GM12892 (cell line): ENCODE measurements around the gene SERINC2.

Experiments
- DNase-seq: peaks from one replicate; pipeline ENCODE4 v3.0.0; 2011; ENCODE audit not compliant: insufficient read length
- FAIRE-seq: peaks from 2 replicates; lab custom pipeline; 2011; peaks lifted over from hg19 to GRCh38; lab: Jason Lieb, UNC
- POLR2A ChIP-seq: IDR thresholded peaks from 2 replicates; pipeline ENCODE4 v1.6.1; 2011; ENCODE audit warnings: low read depth, low read length, control low read depth
- POLR2AphosphoS5 ChIP-seq: IDR thresholded peaks from 2 replicates; pipeline ENCODE4 v1.6.1; 2011; ENCODE audit warnings: low read depth, low read length, control low read depth
- TAF1 ChIP-seq: IDR thresholded peaks from 2 replicates; pipeline ENCODE4 v1.6.1; 2011; ENCODE audit warnings: low read depth, mild to moderate bottlenecking, control low read depth, low read length, borderline replicate concordance

The SERINC2 gene

DNA sequence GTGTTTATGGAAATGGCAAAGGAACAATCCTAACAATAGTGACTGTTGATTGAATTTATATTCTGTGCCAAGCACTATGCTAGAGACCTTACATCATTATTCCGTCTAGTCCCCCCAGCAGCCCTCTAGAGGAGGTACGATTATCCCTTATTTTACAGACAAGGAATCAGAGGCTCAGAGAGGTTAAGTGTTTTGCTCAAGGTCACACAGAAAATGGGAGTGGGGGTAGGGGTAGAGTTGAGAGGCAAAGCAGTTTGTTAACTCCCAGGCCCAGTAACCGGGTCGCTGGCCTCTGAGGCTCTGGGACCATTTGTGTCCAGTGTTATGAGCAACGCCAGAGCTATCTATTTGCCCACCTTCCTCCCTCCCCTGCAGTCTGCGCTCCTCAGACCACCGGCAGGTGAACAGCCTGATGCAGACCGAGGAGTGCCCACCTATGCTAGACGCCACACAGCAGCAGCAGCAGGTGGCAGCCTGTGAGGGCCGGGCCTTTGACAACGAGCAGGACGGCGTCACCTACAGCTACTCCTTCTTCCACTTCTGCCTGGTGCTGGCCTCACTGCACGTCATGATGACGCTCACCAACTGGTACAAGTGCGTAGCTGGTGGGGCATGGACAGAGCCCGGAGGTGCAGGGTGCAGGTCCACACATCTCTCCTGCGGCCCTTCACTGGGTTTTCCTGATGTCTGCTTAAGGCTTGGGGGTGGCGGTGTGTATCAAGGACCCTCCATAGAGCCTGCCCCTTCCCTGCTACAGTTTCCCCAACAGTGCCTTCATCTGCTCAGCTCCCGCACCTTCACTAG, 19.8 kb downstream of the SERINC2 start:
- no peak for TF ChIP-seq POLR2AphosphoS5
- no peak for TF ChIP-seq TAF1
- TF ChIP-seq POLR2A: no peak
- FAIRE-seq (no peak), DNase-seq (no peak)

GRCh38 chr1:31433396-31433930, 20.4 kb downstream of the SERINC2 start:
- no peak for TF ChIP-seq POLR2A
- TF ChIP-seq TAF1: no peak
- TF ChIP-seq POLR2AphosphoS5: no peak
- DNase-seq: no peak
- no peak for FAIRE-seq

DNA sequence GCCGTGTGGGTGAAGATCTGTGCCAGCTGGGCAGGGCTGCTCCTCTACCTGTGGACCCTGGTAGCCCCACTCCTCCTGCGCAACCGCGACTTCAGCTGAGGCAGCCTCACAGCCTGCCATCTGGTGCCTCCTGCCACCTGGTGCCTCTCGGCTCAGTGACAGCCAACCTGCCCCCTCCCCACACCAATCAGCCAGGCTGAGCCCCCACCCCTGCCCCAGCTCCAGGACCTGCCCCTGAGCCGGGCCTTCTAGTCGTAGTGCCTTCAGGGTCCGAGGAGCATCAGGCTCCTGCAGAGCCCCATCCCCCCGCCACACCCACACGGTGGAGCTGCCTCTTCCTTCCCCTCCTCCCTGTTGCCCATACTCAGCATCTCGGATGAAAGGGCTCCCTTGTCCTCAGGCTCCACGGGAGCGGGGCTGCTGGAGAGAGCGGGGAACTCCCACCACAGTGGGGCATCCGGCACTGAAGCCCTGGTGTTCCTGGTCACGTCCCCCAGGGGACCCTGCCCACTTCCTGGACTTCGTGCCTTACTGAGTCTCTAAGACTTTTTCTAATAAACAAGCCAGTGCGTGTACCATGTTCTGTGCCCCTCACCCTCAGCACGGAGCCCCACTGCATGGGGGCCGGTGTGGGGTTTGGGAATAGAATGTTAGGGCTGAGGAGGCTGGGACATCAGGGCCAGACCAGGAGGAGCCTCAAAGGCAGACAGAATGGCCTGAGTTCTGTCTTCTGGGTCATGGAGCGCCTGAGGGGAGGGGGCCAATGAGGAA, 21.3 kb downstream of the SERINC2 start:
- no peak for TF ChIP-seq POLR2AphosphoS5
- no peak for TF ChIP-seq TAF1
- TF ChIP-seq POLR2A: no peak
- DNase-seq: no peak
- FAIRE-seq: no peak

DNA sequence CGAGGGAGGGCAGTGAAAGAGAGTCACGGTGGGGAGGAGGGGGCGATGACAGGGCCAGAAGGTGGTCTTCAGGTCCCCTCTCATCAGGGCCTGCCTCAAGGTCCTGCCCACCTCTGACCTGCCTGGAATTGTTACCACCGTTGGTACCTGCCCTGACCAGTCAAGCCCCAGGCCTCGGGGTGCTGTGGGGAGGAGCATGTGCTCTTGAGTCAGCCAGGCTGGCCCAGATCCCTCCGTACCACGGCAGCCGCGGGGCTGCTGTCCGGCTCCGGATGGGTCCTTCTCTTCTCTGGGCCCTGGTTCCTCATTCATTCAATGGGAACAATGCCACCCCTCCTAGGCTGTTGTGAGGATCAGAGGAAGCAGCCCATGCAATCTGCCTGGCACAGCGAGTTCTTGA, 22.0 kb downstream of the SERINC2 start:
- no peak for FAIRE-seq
- TF ChIP-seq POLR2AphosphoS5 (no peak), TAF1 (no peak), POLR2A (no peak)
- no peak for DNase-seq

DNA sequence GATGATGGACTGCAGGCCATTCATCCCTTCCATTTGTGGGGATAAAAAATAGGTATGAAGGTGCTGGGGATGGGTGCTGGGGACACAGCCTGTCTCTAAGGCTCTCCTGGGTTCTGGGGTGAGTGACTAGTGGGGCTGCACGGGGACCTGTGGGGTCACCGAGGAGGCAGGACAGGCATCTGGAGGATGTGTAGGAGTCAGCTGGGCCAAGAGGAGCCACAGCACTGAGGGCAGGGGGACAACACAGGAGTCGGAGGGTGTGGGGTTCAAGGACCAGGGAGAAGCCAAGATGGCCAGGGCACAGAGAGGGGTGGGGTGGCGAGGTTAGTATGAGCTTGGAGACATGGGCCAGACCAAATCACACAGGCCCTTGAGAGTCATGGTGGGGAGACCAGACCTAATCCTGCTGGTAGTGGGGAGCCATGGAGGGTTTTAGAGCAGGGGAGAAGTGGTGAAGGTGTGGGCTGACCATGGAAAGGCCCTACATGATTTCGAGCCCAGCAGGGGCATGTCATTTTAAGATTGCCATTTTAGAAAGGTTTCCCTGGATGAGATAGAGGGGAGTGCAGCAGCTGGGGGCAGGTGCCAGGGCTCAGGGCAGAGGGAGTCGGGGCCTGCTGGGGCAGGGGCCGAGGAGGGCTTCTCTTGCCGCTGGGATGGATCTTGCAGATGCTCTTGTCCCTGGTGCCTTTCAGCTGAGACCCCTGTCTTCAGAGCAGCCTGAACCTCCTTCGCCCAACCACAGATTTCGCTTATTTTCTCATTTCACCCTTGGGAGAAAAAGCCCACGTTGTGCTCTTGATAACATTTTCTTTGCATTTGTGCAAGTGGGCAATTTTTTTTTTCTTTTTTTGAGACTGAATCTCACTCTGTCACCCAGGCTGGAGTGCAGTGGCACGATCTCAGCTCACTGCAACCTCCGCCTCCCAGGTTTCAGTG, 22.7 kb downstream of the SERINC2 start:
- no peak for DNase-seq
- FAIRE-seq: no peak

GRCh38 chr1:31436596-31437432, 23.8 kb downstream of the SERINC2 start:
- DNase-seq: no peak
- FAIRE-seq: no peak
- TF ChIP-seq POLR2A (no peak), POLR2AphosphoS5 (no peak), TAF1 (no peak)

More for the DNA sequence above, 22.7 kb downstream of the SERINC2 start:
- TF ChIP-seq POLR2AphosphoS5 (no peak), TAF1 (no peak), POLR2A (no peak)

DNA sequence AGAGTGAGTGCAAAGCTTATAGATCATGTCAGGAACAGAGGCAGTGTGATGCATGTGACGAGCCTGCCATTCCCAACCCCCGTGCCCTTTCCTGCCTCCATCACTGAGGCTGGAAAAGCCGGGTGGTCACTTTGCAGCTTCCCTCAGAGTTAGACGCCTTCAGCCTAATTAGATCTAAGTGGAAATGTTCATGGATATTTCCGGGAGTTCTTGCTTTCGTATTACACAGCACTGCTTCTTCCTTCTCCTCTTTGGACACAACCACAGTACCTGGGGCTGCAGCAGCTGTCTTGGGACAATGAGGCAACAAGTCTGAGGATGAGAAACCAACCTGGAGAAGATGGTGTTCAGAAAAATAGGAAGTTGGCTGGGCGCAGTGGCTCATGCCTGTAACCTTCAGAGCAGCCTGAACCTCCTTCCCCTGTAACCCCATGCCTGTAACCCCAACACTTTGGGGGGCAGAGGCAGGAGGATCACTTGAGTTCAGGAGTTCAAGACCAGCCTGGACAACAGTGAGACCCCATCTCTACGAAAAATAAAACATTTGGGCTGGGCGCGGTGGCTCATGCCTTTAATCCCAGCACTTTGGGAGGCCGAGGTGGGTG, 24.5 kb downstream of the SERINC2 start:
- FAIRE-seq: no peak
- TF ChIP-seq POLR2A (no peak), TAF1 (no peak), POLR2AphosphoS5 (no peak)
- DNase-seq: no peak

- no peak for FAIRE-seq
- DNase-seq: no peak
- no peak for TF ChIP-seq POLR2AphosphoS5
These were observed 26.3 kb downstream of the SERINC2 start for GRCh38 chr1:31439276-31439675.

DNA sequence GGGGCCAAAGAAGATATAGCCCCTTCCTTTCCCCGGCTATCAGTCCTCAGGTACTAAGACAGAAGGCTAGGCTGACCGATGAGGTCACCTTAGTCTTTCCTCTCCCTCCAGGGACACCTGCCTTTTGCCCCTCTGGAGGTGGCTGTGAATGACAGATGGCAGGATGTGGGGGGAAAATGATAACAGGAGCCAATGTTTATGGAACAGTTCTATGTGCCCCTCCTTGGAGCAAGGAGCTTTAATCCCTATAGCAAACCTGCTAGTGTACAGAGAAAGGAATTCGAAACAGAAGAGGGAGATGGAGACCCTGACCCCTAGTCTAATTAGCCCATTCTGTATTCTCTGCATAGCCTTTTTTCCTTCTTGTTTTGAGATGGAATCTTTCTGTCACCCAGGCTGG, 28.1 kb downstream of the SERINC2 start:
- FAIRE-seq: no peak
- TF ChIP-seq POLR2A (no peak), TAF1 (no peak), POLR2AphosphoS5 (no peak)
- DNase-seq: no peak

DNA sequence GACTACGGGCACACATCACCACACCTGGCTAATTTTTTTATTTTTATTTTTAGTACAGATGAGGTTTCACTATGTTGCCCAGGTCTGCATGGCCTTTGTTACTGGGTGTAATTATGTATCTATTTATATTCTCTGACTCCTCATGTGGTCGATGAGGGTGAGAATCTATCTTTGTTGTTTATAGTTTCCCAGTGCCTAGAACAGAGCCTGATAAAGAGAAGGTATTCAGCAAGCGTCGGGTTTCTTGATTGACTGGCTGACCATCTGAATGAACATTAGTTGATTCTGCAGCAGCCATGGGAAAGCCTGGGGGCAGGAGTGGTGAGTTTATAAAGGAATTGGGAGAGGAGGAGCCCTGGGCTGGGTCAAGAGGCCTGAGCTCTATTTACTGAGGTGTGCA, 28.5 kb downstream of the SERINC2 start:
- DNase-seq: no peak
- TF ChIP-seq POLR2AphosphoS5 (no peak), POLR2A (no peak), TAF1 (no peak)
- FAIRE-seq: no peak
